ENCODE data around the gene LIPE. TPM values are rescaled to one million over a fixed set of nuclear protein-coding genes. Genes with fewer than 3 reads are reported as not detected.

Gene LIPE
- polyA plus RNA-seq, 1 experiment: 3.3 TPM

DNA sequence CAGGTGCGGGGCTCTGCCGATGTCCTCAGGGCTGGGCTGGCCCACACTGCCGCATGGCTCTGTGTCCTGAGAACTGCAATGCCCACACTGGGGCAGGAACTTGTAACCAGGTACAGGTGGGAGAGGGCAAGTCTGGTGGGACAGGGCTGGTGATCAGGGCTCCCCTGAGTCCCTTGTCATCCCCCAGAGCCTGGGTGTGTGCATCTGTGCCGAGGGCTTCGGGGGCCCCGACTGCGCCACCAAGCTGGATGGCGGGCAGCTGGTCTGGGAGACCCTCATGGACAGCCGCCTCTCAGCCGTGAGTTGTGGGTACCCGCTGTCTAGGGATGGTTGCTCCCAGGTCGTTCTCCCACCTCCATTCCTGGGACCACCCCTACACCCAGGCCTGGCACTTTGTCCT is 71.3 kb downstream of the LIPE start:
- Histone ChIP-seq H3K4me3 (ENCODE audit: low read depth, low read length) (no peak overlapping the region), H3K36me3 (ENCODE audit: control insufficient read depth, insufficient read depth, low read length) (peaks cover 11% of the 10 kb centered on the region), H3K27me3 (ENCODE audit: control insufficient read depth, insufficient read depth, low read length) (no peaks in the 10 kb centered on the region)
- TF ChIP-seq, protein P1, sequence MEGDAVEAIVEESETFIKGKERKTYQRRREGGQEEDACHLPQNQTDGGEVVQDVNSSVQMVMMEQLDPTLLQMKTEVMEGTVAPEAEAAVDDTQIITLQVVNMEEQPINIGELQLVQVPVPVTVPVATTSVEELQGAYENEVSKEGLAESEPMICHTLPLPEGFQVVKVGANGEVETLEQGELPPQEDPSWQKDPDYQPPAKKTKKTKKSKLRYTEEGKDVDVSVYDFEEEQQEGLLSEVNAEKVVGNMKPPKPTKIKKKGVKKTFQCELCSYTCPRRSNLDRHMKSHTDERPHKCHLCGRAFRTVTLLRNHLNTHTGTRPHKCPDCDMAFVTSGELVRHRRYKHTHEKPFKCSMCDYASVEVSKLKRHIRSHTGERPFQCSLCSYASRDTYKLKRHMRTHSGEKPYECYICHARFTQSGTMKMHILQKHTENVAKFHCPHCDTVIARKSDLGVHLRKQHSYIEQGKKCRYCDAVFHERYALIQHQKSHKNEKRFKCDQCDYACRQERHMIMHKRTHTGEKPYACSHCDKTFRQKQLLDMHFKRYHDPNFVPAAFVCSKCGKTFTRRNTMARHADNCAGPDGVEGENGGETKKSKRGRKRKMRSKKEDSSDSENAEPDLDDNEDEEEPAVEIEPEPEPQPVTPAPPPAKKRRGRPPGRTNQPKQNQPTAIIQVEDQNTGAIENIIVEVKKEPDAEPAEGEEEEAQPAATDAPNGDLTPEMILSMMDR (IDR thresholded peaks at IDR 0.05; ENCODE audit: insufficient read depth, low read depth, low read length): no peak
- POLR2A ChIA-PET: no interaction called here
- DNase-seq (ENCODE audit: low read depth): no peak
- CTCF ChIA-PET: interaction anchor here (1.0 kb wide), 1 partner anchor 9 kb away, joined by 4 read pairs; no protein-coding TSS in a partner anchor

DNA sequence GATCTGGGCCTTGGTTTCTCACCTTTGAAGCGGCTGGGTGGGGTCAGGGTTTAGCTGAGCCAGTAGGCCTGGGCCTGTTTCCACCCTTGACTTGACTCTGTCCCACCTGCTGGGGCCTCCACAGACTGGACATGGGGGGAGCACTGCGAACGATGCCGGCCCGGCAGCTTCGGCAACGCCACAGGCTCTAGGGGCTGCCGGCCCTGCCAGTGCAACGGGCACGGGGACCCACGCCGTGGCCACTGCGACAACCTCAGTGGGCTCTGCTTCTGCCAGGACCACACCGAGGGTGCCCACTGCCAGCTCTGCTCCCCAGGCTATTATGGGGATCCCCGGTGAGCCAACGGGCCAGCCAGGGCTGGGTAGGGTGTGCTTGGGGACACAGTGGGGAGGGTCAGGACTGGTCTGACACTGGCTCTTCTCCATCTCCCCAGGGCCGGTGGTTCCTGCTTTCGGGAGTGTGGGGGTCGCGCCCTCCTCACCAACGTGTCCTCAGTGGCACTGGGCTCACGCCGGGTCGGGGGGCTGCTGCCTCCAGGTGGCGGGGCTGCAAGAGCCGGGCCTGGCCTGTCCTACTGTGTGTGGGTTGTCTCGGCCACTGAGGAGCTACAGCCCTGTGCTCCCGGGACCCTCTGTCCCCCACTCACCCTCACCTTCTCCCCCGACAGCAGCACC is 73.7 kb downstream of the LIPE start:
- H3K27me3 ChIP-seq (ENCODE audit: control insufficient read depth, insufficient read depth, low read length): no peaks in the 10 kb centered on the region
- no peak for DNase-seq (ENCODE audit: low read depth)
- no peak overlapping the region for H3K4me3 ChIP-seq (ENCODE audit: low read depth, low read length)
- peaks cover 13% of the 10 kb centered on the region for H3K36me3 ChIP-seq (ENCODE audit: control insufficient read depth, insufficient read depth, low read length)
- POLR2A ChIA-PET: no interaction called here
- TF ChIP-seq, protein P1 (IDR thresholded peaks at IDR 0.05; ENCODE audit: insufficient read depth, low read depth, low read length): no peak
- CTCF ChIA-PET: no interaction called here

DNA sequence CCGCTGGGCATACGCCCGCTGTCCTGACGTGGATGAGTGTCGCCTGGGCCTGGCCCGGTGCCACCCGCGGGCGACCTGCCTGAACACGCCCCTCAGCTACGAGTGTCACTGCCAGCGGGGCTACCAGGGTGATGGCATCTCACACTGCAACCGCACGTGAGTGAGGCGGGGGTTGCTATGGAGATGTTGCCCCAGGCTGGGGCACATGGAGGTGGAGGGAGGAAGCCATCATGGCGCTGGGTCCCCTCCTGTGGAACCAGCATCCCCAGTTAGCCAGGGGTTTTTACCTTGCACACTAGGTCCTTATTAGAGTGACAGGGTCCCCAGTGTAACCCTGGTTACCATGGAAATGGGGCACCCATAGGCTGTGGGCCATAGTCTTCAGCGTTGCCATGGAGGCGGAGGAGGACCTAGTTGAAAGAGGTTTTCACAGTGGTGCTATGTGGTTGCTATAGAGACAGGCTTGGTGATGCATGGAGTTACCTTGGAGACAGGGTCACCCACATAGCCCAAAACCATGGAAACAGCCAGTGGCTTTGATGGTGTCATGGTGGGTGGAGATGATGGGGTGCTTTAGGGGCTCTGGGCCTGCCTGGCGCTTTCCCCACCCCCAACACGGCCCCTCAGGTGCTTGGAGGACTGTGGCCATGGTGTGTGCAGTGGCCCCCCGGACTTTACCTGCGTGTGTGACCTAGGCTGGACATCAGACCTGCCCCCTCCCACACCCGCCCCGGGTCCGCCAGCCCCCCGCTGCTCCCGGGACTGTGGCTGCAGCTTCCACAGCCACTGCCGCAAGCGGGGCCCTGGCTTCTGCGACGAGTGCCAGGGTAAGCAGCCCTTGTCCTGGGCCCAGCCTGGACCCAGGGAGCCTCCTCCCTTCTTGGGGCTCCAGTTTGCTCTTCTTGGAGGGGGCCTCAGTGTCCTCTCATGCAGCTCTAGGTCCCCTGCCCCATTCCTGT is 74.6 kb downstream of the LIPE start:
- Histone ChIP-seq H3K36me3 (ENCODE audit: control insufficient read depth, insufficient read depth, low read length) (peaks cover 12% of the 10 kb centered on the region), H3K4me3 (ENCODE audit: low read depth, low read length) (no peak overlapping the region), H3K27me3 (ENCODE audit: control insufficient read depth, insufficient read depth, low read length) (no peaks in the 10 kb centered on the region)
- CTCF ChIA-PET: no interaction called here
- DNase-seq (ENCODE audit: low read depth): no peak
- POLR2A ChIA-PET: no interaction called here
- TF ChIP-seq, protein P1 (IDR thresholded peaks at IDR 0.05; ENCODE audit: insufficient read depth, low read depth, low read length): no peak

Small RNAs within 50 kb of the gene (small RNA-seq; reads per million reads assigned to genes)
- not detected for gene RNU4-60P (ENCODE audit: insufficient read length, low read depth, low replicate concordance)

Other genes starting within 250 kb of the LIPE start
- 19.1 and 30.4 TPM in 2 replicates for gene DEDD2, start 209.7 kb downstream of the LIPE start, polyA plus RNA-seq (2011; rRNA removed)
- gene ZNF526, start 207.1 kb downstream of the LIPE start, polyA plus RNA-seq (2011; rRNA removed): 4.8 and 5.9 TPM in 2 replicates
- gene GSK3A, start 184.8 kb downstream of the LIPE start, polyA plus RNA-seq (2011; rRNA removed): 27.7 and 36.1 TPM in 2 replicates
- gene ERF, start 172.3 kb downstream of the LIPE start, polyA plus RNA-seq (2011; rRNA removed): 47.4 and 51.4 TPM in 2 replicates
- 3.5 and 7.0 TPM in 2 replicates for gene CIC, start 158.1 kb downstream of the LIPE start, polyA plus RNA-seq (2011; rRNA removed)
- gene PRR19, start 125.3 kb downstream of the LIPE start, polyA plus RNA-seq (2011; rRNA removed): 0.43 and 0.93 TPM in 2 replicates
- 24.7 and 35.7 TPM in 2 replicates for gene PAFAH1B3, start 124.8 kb downstream of the LIPE start, polyA plus RNA-seq (2011; rRNA removed)
- gene TMEM145, start 114.1 kb downstream of the LIPE start, polyA plus RNA-seq (2011; rRNA removed): 0.07 TPM in 1 of 2 replicates, not detected in the other
- gene MEGF8, start 101.8 kb downstream of the LIPE start, polyA plus RNA-seq (2011; rRNA removed): 6.8 and 9.6 TPM in 2 replicates
- 0.38 and 0.78 TPM in 2 replicates for gene CNFN, start 37.1 kb downstream of the LIPE start, polyA plus RNA-seq (2011; rRNA removed)
- not detected in 2 replicates for gene CXCL17, start 15.6 kb upstream of the LIPE start, polyA plus RNA-seq (2011; rRNA removed)
- gene CEACAM1, start 101.1 kb upstream of the LIPE start, polyA plus RNA-seq (2011; rRNA removed): 0.11 TPM in 1 of 2 replicates, not detected in the other
- gene CEACAM8, start 167.5 kb upstream of the LIPE start, polyA plus RNA-seq (2011; rRNA removed): not detected in 2 replicates